ENCODE measurements around the gene RAX2.
"Not testable (repeated sequence)": the region's sequence is repeated elsewhere in the genome, so short reads cannot be mapped to it uniquely, and the experiment has no call there.

The RAX2 gene

GRCh38 chr19:3771906-3772455 is at the start of gene RAX2:
RAX2 (minus strand) TSS chr19:3772228; CDS start chr19:3771742, 486 bp downstream.
- DNase-seq: no peak

DNA sequence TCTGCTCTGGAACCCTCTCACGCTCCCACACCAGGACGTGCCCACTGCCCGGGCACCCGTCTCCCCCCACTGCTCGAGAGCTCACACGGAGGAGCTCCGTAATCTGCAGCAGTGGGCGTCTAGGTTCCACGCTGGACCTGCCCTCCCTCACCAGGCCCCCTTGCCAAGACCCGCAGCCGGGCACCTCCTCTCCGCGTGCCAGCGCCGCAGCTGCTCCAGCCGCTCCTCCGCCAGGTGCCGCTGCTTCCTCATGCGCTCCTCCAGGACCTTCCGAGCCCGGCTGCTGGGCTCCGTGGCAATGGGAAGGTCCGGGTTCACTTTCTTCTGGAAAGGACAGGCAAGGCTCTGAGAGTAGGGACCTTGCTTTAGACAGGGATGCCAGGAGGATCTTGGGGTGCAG is 49.1 kb upstream of the RAX2 start:
- no peak for DNase-seq

GRCh38 chr19:3819989-3820388 is 48.0 kb upstream of the RAX2 start:
- DNase-seq: no peak

- DNase-seq: no peak
These were observed 46.9 kb upstream of the RAX2 start for GRCh38 chr19:3818918-3819317.

DNA sequence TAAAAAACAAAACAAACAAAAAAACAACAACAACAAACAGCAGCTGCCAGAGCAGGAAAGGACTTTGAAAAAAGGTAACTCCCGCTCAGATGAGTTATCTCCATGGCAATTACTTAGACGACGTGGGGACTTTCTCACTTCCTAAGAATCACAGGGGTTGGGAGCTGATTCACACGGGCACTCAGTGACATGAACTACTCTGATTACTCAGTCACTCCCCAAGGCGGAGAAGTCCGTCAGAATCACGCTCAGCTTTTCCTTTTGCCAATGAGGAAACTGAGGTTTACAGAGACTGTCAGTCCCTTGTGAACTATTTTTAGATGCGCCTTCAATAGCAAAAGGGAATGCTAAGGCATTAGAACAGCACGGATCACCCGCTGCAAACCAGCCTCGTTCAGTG is 46.4 kb upstream of the RAX2 start:
- no peak for DNase-seq

GRCh38 chr19:3817761-3818160 is 45.7 kb upstream of the RAX2 start:
- DNase-seq: no peak

GRCh38 chr19:3816566-3817218 is 44.7 kb upstream of the RAX2 start:
- no peak for DNase-seq

- not testable (repeated sequence) for DNase-seq
These were observed 44.1 kb upstream of the RAX2 start for GRCh38 chr19:3816148-3816547.

DNA sequence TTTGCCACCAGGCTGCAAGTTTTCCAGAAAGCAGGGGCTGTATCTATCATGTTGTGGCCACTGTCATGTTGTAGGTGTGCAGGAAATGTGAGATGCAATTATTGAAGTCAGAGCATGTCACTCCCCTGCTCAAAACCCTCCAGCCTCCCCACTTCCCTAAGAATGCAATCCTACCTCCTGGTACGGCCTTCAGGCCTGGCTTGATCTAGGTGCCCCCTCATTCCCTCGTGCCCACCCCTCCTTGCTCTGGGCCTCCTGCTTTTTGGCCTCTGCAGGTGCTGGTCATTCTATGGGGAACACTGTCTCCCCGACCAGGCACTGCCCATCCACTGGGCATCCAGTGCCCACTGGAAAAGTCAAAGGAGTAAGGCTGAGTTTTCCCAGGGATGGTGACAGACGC is 42.6 kb upstream of the RAX2 start:
- DNase-seq: no peak

- no peak for DNase-seq
These were observed 41.7 kb upstream of the RAX2 start for GRCh38 chr19:3813473-3814392.

GRCh38 chr19:3810708-3811355 is 38.8 kb upstream of the RAX2 start:
- DNase-seq: no peak

DNA sequence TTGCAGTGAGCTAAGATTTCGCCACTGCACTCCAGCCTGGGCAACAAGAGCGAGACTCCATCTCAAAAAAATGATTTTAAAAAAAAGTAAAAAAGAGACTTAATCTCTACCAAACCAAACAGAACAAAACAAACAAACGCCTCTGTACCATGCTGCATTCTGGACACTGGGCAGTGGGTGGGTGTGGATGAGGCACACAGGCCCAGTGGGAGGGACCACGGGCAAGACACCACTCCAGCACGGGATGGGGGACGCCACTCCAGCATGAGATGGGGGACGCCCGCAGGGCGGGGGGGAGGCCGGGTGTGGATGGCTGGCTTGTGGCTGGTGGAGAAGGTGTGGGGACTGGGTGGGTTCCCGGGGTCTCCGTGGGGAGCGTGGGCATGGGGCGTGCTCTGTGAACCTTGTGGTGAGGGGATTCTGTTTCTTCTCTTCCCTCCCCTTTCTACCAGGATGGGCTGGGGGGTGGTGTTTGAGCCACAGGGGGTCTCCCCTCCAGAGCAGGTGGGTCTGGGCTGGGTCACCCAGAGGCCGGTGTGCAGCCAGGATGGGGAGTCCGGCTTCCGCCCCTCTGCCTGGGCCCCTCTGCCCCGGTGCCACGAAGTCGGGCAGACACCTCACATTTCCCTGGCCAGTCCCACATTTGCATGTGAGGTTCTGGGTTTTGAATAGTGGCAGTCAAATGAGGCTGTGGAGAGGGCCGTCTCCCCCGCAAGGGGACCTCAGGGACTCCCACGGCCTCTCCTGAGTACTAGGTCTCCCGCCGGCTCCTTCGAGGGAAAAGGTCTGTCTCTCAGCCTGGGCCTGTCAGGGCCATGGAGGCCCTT is 38.1 kb upstream of the RAX2 start:
- DNase-seq: no peak

GRCh38 chr19:3808420-3809143 is 36.6 kb upstream of the RAX2 start:
- no peak for DNase-seq

- no peak for DNase-seq
These were observed 35.7 kb upstream of the RAX2 start for GRCh38 chr19:3807574-3808354.

GRCh38 chr19:3807131-3807480 is 35.1 kb upstream of the RAX2 start:
- no peak for DNase-seq

DNA sequence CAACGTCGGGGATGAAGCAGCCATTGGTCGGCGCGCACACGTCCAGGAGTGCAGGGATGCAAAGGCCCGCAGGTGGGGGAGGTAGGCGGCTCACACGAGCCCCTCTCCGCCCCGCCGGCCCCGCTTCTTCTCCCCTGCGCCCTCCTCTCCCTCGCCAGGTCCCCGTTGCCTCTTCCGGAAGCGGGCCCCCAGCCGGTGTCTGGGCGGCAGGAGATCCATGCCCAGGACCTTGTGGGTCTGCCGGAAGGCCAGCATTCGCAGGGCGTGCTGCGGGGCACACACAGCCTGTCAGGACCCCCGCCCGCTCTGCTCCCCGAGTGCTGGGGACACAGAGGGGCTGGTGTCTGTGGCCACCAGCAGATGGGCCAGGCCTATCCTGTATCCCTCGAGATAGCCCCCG is 33.8 kb upstream of the RAX2 start:
- no peak for DNase-seq

- DNase-seq: no peak
These were observed 32.4 kb upstream of the RAX2 start for GRCh38 chr19:3804429-3804828.

DNA sequence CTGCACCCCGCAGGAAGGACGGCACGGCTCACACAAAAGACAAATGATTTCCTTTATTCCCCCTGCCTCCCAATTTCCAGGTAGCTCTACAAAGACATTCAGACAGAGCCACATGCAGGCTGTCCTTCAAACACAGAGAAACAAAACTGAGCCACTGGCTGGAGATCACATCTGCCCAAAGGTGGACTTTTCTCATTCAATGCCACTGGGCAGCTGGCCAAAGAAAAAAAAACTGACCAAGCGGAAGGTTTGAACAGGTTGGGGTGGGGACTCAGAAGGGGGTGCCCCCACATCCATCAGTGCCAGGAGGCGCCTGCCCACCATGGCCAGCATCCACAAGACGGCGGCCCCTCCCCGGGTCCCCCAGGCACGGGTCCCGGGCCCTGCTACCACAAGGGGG is 32.0 kb upstream of the RAX2 start:
- DNase-seq: no peak

GRCh38 chr19:3803114-3803888 is 31.3 kb upstream of the RAX2 start:
- DNase-seq: no peak

- no peak for DNase-seq
These were observed 29.5 kb upstream of the RAX2 start for GRCh38 chr19:3801412-3802096.
